Measurements from ENCODE around the gene TMPRSS6. TPM values are rescaled to one million over a fixed set of nuclear protein-coding genes. Genes with fewer than 3 reads are reported as not detected.

Gene TMPRSS6
- total and polyA plus RNA-seq, 2 of the 13 experiments (the other 11 are each of a cell fraction or from before 2014, with no cell fraction given) = 4.2 to 4.8 TPM

DNA sequence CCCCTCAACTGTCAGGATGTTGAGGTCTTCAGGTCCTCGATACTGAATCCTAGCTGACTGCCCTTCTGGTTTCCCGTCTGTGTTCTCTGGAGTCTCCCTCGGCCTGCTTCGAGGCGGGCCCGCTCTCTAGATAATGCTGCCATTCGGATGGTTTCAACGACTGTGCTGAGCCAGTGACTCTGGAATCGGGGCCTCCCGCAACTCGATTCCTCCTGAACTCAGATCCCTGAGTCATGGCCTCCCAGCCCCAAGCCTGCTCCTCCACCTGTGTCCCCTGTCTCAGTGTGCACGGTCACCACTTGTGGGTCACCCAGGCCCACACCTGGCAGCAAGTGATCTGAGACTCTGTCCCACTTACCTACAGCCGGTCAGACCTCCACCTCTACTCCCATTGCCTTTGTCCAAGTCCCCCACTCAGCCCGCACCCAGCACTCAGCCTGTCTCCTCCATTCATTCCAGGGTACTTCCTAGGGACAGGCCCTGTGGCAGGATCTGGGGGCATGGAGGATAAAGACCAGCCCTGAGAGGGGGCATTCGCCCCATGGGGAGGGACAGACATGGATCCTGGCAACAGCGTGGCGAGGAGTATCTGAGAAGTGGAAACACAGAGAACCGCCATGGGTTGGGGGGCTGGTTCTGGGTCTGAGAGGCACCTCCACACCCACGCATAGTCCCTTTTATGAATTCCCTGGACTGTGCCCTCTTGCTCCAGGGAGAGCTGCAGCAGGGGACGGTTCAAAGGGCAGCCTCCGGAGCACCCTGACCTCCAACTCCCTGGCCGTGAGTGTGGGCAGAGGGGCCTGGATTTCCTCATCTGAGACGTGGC lies 75.7 kb downstream of the TMPRSS6 start (continued):
- TF ChIP-seq, protein P1, sequence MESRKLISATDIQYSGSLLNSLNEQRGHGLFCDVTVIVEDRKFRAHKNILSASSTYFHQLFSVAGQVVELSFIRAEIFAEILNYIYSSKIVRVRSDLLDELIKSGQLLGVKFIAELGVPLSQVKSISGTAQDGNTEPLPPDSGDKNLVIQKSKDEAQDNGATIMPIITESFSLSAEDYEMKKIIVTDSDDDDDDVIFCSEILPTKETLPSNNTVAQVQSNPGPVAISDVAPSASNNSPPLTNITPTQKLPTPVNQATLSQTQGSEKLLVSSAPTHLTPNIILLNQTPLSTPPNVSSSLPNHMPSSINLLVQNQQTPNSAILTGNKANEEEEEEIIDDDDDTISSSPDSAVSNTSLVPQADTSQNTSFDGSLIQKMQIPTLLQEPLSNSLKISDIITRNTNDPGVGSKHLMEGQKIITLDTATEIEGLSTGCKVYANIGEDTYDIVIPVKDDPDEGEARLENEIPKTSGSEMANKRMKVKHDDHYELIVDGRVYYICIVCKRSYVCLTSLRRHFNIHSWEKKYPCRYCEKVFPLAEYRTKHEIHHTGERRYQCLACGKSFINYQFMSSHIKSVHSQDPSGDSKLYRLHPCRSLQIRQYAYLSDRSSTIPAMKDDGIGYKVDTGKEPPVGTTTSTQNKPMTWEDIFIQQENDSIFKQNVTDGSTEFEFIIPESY (CRISPR knock-in tag; IDR thresholded peaks at IDR 0.05) = no peak; the same call in 1 of the 2 replicates
- peak; percentile 18; the same call in 1 of the 2 replicates for TF ChIP-seq ZFP37 (CRISPR knock-in tag; IDR thresholded peaks at IDR 0.05; ENCODE audit: borderline replicate concordance)
- TF ChIP-seq, protein P2, sequence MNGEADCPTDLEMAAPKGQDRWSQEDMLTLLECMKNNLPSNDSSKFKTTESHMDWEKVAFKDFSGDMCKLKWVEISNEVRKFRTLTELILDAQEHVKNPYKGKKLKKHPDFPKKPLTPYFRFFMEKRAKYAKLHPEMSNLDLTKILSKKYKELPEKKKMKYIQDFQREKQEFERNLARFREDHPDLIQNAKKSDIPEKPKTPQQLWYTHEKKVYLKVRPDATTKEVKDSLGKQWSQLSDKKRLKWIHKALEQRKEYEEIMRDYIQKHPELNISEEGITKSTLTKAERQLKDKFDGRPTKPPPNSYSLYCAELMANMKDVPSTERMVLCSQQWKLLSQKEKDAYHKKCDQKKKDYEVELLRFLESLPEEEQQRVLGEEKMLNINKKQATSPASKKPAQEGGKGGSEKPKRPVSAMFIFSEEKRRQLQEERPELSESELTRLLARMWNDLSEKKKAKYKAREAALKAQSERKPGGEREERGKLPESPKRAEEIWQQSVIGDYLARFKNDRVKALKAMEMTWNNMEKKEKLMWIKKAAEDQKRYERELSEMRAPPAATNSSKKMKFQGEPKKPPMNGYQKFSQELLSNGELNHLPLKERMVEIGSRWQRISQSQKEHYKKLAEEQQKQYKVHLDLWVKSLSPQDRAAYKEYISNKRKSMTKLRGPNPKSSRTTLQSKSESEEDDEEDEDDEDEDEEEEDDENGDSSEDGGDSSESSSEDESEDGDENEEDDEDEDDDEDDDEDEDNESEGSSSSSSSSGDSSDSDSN (CRISPR knock-in tag; IDR thresholded peaks at IDR 0.05) = peak; percentile 38
- TF ChIP-seq ZBTB38 (CRISPR knock-in tag; IDR thresholded peaks at IDR 0.05) = peak; percentile 89
- peak; percentile 68; the same call in 1 of the 2 replicates for TF ChIP-seq ZBTB7A (CRISPR knock-in tag; IDR thresholded peaks at IDR 0.05)
- no peak for TF ChIP-seq ZNF773 (CRISPR knock-in tag; IDR thresholded peaks at IDR 0.05; ENCODE audit: borderline replicate concordance)
- TF ChIP-seq, protein P3, sequence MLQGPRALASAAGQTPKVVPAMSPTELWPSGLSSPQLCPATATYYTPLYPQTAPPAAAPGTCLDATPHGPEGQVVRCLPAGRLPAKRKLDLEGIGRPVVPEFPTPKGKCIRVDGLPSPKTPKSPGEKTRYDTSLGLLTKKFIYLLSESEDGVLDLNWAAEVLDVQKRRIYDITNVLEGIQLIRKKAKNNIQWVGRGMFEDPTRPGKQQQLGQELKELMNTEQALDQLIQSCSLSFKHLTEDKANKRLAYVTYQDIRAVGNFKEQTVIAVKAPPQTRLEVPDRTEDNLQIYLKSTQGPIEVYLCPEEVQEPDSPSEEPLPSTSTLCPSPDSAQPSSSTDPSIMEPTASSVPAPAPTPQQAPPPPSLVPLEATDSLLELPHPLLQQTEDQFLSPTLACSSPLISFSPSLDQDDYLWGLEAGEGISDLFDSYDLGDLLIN (CRISPR knock-in tag; IDR thresholded peaks at IDR 0.05; ENCODE audit: borderline replicate concordance) = 0 out of 2 replicates have a peak, but pooled peaks have one; percentile 2
- TF ChIP-seq ZNF17 (CRISPR knock-in tag; IDR thresholded peaks at IDR 0.05) = no peak
- no peak for TF ChIP-seq AHR (CRISPR knock-in tag; IDR thresholded peaks at IDR 0.05)
- TF ChIP-seq, protein P4, sequence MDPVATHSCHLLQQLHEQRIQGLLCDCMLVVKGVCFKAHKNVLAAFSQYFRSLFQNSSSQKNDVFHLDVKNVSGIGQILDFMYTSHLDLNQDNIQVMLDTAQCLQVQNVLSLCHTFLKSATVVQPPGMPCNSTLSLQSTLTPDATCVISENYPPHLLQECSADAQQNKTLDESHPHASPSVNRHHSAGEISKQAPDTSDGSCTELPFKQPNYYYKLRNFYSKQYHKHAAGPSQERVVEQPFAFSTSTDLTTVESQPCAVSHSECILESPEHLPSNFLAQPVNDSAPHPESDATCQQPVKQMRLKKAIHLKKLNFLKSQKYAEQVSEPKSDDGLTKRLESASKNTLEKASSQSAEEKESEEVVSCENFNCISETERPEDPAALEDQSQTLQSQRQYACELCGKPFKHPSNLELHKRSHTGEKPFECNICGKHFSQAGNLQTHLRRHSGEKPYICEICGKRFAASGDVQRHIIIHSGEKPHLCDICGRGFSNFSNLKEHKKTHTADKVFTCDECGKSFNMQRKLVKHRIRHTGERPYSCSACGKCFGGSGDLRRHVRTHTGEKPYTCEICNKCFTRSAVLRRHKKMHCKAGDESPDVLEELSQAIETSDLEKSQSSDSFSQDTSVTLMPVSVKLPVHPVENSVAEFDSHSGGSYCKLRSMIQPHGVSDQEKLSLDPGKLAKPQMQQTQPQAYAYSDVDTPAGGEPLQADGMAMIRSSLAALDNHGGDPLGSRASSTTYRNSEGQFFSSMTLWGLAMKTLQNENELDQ (CRISPR knock-in tag; IDR thresholded peaks at IDR 0.05; ENCODE audit: borderline replicate concordance) = no peak
- TF ChIP-seq ZNF260 (CRISPR knock-in tag; IDR thresholded peaks at IDR 0.05; ENCODE audit: borderline replicate concordance, low read depth) = no peak
- TF ChIP-seq FOSL1 (CRISPR knock-in tag; IDR thresholded peaks at IDR 0.05; ENCODE audit: borderline replicate concordance) = no peak
- TF ChIP-seq GFI1 (CRISPR knock-in tag; IDR thresholded peaks at IDR 0.05; ENCODE audit: borderline replicate concordance) = peak; percentile 37; the same call in 1 of the 2 replicates
- TF ChIP-seq SRSF1 (optimal IDR thresholded peaks at IDR 0.05; ENCODE audit: low read depth, low read length) = peak; percentile 66
- TF ChIP-seq, protein P5, sequence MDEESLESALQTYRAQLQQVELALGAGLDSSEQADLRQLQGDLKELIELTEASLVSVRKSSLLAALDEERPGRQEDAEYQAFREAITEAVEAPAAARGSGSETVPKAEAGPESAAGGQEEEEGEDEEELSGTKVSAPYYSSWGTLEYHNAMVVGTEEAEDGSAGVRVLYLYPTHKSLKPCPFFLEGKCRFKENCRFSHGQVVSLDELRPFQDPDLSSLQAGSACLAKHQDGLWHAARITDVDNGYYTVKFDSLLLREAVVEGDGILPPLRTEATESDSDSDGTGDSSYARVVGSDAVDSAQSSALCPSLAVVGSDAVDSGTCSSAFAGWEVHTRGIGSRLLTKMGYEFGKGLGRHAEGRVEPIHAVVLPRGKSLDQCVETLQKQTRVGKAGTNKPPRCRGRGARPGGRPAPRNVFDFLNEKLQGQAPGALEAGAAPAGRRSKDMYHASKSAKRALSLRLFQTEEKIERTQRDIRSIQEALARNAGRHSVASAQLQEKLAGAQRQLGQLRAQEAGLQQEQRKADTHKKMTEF (CRISPR knock-in tag; IDR thresholded peaks at IDR 0.05) = peak; percentile 52; the same call in 1 of the 2 replicates
